Upper lobe of left lung (tissue), 6 donors: ENCODE measurements around the gene PEPD. TPM values are rescaled to one million over a fixed set of nuclear protein-coding genes. Genes with fewer than 3 reads are reported as not detected.

Experiments used
- ATAC-seq, 2 donors: fragments of 200-7000 bp; cut with Tn5 transposase; one replicate each; pipeline ENCODE4 v1.9.1; 2022; ENCODE audit warnings: mild to moderate bottlenecking in 2 of 2, moderate library complexity in 2 of 2; ENCODE audit not compliant: low FRiP score in 2 of 2
- DNase-seq, 2 donors: peaks; one replicate each; pipeline ENCODE4 v3.0.0-alpha.2; 2019 to 2020
- H3K27ac ChIP-seq, 4 donors: fragments of 200-600 bp; sonication (generic); one replicate each; pipeline ENCODE4 v1.5.1; 2016 to 2019
- H3K27me3 ChIP-seq, 4 donors: fragments of 200-600 bp; sonication (generic); one replicate each; pipeline ENCODE4 v1.5.1; 2017 to 2019
- H3K36me3 ChIP-seq, 4 donors: fragments of 200-600 bp; sonication (generic); one replicate each; pipeline ENCODE4 v1.5.1; 2016 to 2019
- H3K4me1 ChIP-seq, 4 donors: fragments of 200-600 bp; sonication (generic); one replicate each; pipeline ENCODE4 v1.5.1; 2018 to 2019
- H3K4me3 ChIP-seq, 4 donors: fragments of 200-600 bp; sonication (generic); one replicate each; pipeline ENCODE4 v1.5.1; 2017 to 2019; ENCODE audit warnings: mild to moderate bottlenecking in 2 of 4, moderate library complexity in 1 of 4
- H3K9me3 ChIP-seq, 4 donors: fragments of 200-600 bp; sonication (generic); one replicate each; pipeline ENCODE4 v1.5.1; 2018 to 2019
- EP300 ChIP-seq, 4 donors: sonication (generic); formaldehyde crosslinking; IDR thresholded peaks; one replicate each; pipeline ENCODE4 v1.5.1; 2017; ENCODE audit warnings: antibody characterized with exemption in 4 of 4, control low read depth in 2 of 4
- POLR2A ChIP-seq, 4 donors: fragments of 450-650 bp; IDR thresholded peaks; one replicate each; pipeline ENCODE4 v1.5.1; 2016 to 2017; ENCODE audit warnings: antibody characterized with exemption in 4 of 4, mild to moderate bottlenecking in 2 of 4
- POLR2AphosphoS5 ChIP-seq, 2 donors: sonication (generic); formaldehyde crosslinking; IDR thresholded peaks; one replicate each; pipeline ENCODE4 v1.5.1; 2017; ENCODE audit warnings: antibody characterized with exemption in 2 of 2
- WGBS, 2 donors: methylation state at CpG; one replicate each; pipeline ENCODE4 v1.1.5; 2017 to 2018; 5-methylcytosine and 5-hydroxymethylcytosine counted together
- total RNA-seq, 6 donors: library from RNA; depleted of rRNA in 4 of 6; stranded (reverse); fragments of >200 nt in 4 of 6; gene quantifications; one replicate each; pipeline versions ENCODE4 v1.1.0 to v1.2.1, GENCODE V29; 2016 to 2021
- TF ChIP-seq, protein P1 (sequence below), 6 experiments: fragments of 450-650 bp in 4 of 6; fragments of 200-600 bp in 2 of 6; sonication (generic) in 2 of 6; IDR thresholded peaks; one replicate each; pipeline ENCODE4 v1.5.1; 2016 to 2019; ENCODE audit warnings: antibody characterized with exemption in 6 of 6
- donor health status: DM: no; HTN: no; CAD: no; lungs with moderate emphysema.
- donor health status: DM: no; HTN: yes; CAD: no; lungs with severe emphysema.

Gene PEPD
- total RNA-seq, 6 donors from 2014 or later: 30.4 to 106 (median 80.6) TPM

DNA sequence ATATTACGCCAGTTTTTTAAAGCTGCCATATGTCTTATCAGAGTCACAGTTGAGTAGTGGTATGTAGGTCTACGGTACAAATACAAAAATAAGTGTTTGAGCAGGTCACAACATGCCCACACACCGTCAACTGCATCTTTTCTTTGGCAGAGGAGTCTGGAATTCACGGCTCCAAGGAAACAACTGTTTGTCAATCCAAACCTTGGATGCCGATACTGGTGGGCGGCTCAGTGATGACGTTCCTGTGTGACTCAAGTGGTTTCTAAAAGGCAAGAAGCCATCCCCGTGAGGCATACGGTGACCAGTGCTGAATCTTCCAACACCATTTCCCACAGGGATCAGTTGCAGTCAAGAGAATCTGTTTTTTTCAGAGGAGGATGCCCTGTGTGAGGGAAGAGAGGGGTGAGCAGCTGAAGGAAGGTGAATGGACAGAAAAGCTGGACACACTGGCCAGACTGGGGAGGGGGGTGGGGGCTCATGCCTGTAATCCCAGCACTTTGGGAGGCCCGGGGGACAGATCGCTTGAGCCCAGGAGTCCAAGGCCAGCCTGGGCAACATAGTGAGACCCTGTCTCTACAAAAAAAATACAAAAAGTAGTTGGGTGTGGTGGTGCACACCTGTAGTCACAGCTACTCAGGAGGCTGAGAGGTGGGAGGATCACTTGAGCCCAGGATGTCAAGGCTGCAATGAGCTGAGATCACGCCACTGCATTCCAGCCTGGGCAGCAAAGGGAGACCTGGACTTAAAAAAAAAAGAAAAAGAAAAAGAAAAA, 170.9 kb downstream of the PEPD start:
- Histone ChIP-seq H3K9me3 (no peaks in the 10 kb centered on the region), H3K27me3 (no peaks in the 10 kb centered on the region), H3K36me3 (no peaks in the 10 kb centered on the region), H3K4me1 (no peaks in the 10 kb centered on the region), H3K4me3 (no peak overlapping the region), H3K27ac (no peak overlapping the region)
- ATAC-seq (peak in 1 of 2 donors; percentile 78), DNase-seq (no peak)
- WGBS, 2 donors: 82 to 91% methylated on average over 12 of the region's 12 CpGs
- TF ChIP-seq EP300 (IDR thresholded peaks at IDR 0.05) (no peak), POLR2A (IDR thresholded peaks at IDR 0.05) (no peak), POLR2AphosphoS5 (IDR thresholded peaks at IDR 0.05) (no peak)
- TF ChIP-seq, protein P1, sequence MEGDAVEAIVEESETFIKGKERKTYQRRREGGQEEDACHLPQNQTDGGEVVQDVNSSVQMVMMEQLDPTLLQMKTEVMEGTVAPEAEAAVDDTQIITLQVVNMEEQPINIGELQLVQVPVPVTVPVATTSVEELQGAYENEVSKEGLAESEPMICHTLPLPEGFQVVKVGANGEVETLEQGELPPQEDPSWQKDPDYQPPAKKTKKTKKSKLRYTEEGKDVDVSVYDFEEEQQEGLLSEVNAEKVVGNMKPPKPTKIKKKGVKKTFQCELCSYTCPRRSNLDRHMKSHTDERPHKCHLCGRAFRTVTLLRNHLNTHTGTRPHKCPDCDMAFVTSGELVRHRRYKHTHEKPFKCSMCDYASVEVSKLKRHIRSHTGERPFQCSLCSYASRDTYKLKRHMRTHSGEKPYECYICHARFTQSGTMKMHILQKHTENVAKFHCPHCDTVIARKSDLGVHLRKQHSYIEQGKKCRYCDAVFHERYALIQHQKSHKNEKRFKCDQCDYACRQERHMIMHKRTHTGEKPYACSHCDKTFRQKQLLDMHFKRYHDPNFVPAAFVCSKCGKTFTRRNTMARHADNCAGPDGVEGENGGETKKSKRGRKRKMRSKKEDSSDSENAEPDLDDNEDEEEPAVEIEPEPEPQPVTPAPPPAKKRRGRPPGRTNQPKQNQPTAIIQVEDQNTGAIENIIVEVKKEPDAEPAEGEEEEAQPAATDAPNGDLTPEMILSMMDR (IDR thresholded peaks at IDR 0.05): no peak

DNA sequence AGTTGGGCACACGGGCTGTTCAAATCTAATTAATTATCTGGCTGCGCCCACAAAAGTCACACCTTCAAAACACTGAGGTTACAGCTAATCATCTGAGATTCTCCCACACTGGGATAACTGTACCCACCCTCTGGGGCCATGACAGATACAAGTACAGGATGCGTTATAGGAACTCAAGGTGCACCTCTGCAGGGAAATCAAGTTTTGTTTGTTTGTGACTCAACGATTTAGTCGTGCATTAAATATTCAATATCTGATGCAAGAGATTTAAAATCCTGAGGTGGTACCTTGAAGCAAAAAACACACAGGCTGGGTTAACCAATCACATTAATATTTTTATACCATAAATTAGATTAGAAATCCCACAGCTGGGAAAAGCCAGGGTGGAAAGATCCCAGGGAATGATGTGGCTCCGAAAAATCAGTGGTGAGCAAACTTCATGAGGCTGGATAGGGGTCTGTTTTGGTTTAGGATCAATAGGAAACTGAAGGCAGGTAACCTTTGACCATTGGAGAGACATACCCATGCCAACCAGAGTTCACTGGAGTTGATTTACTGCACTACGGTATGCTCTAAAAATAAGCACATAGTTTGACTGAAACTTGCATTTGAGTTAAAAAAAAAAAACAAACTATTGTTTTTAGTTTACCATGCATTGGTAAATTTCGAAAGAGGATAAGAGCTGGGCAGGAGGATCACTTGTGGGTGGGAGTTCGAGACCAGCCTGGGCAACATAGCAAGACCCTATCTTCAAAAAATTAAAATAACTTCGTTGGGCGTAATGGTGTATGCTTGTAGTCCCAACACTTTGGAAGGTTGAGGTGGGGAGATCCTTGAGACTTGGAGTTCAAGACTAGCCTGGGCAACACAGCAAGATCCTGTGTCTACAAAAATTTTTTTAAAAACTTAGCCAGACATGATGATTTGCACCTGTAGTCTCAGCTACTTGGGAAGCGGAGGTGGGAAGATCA, 172.0 kb downstream of the PEPD start:
- WGBS, 2 donors: 84 to 87% methylated on average over 12 of the region's 12 CpGs
- no peak overlapping the region for H3K4me3 ChIP-seq
- H3K27me3 ChIP-seq: no peaks in the 10 kb centered on the region
- H3K27ac ChIP-seq: no peak overlapping the region
- TF ChIP-seq, protein P1 (IDR thresholded peaks at IDR 0.05): no peak
- TF ChIP-seq POLR2A (IDR thresholded peaks at IDR 0.05) (no peak), EP300 (IDR thresholded peaks at IDR 0.05) (no peak), POLR2AphosphoS5 (IDR thresholded peaks at IDR 0.05) (no peak)
- H3K4me1 ChIP-seq: no peaks in the 10 kb centered on the region
- ATAC-seq: no peak
- H3K36me3 ChIP-seq: no peaks in the 10 kb centered on the region
- H3K9me3 ChIP-seq: no peaks in the 10 kb centered on the region
- no peak for DNase-seq

DNA sequence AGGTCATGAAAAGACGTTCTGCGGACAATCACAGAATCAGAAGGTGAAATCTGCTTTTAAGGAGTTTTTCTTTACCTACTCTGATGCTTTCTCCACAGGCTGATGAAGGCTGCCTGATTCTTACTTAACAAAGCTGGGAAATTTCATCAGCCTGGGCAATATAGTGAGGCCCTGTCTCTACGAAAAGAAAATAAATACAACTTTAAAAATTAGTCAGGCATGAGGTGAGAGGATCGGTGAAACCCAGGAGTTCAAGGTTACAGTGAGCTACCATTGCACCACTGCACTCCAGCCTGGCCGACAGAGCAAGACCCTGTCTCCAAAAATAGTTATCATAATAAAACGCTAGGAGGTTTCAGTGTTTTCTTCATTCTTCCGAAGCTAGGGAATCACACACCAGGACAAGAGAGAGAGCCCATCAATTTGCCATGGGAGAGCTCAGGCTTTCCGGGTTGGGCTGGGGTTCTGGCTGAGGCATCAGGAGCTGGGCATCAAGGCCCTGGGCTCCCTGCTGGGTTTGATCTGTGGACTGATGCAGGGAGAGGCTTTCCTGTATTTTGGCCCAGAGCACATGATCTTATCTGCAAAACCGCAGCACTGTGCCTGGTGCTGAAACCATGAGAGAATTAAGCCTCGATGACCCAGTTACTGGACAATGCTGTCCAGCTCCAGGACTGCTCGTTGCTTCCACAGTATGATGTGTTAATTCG, 173.1 kb downstream of the PEPD start:
- DNase-seq (no peak), ATAC-seq (peak in 1 of 2 donors; percentile 45)
- no peaks in the 10 kb centered on the region for H3K27me3 ChIP-seq
- no peaks in the 10 kb centered on the region for H3K36me3 ChIP-seq
- TF ChIP-seq POLR2AphosphoS5 (IDR thresholded peaks at IDR 0.05): no peak
- no peak for TF ChIP-seq EP300 (IDR thresholded peaks at IDR 0.05)
- TF ChIP-seq, protein P1 (IDR thresholded peaks at IDR 0.05): no peak
- no peak for TF ChIP-seq POLR2A (IDR thresholded peaks at IDR 0.05)
- no peak overlapping the region for H3K27ac ChIP-seq
- 76 to 78% methylated on average over 12 of the region's 12 CpGs for WGBS, 2 donors
- no peaks in the 10 kb centered on the region for H3K9me3 ChIP-seq
- no peak overlapping the region for H3K4me3 ChIP-seq
- peaks cover 0 to 4% (median 0%) of the 10 kb centered on the region in 4 donors for H3K4me1 ChIP-seq

DNA sequence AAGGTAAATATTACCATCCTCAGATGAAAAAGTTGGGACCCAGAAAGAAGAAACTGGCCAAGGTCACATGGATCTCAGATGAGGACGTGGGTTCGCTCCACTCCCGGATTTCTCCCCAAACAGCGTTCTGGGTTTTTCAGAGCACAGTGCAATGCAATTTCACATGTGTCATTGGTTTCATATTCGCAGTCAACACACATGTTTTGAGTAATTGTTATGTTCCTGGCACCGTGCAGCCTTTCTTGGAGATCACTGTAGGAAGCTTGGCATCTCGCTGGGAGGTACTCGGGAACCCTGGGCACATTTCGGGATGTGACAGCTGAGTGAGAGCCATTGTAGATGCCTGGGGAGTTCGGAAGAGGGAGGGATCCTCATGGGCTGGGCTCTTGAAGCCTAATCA, 174.3 kb downstream of the PEPD start:
- ATAC-seq: no peak
- no peak overlapping the region for H3K27ac ChIP-seq
- H3K27me3 ChIP-seq: no peaks in the 10 kb centered on the region
- WGBS, 2 donors: 78 to 85% methylated on average over 10 of the region's 10 CpGs
- no peaks in the 10 kb centered on the region for H3K36me3 ChIP-seq
- no peak for DNase-seq
- peaks cover 0 to 4% (median 0%) of the 10 kb centered on the region in 4 donors for H3K4me1 ChIP-seq
- H3K4me3 ChIP-seq: no peak overlapping the region
- TF ChIP-seq POLR2AphosphoS5 (IDR thresholded peaks at IDR 0.05): no peak
- TF ChIP-seq, protein P1 (IDR thresholded peaks at IDR 0.05): no peak
- no peak for TF ChIP-seq POLR2A (IDR thresholded peaks at IDR 0.05)
- no peak for TF ChIP-seq EP300 (IDR thresholded peaks at IDR 0.05)
- H3K9me3 ChIP-seq: no peaks in the 10 kb centered on the region
